GM13977 (cell line): ENCODE results near the gene ORC6.
"Not testable (repeated sequence)": the region's sequence is repeated elsewhere in the genome, so short reads cannot be mapped to it uniquely, and the experiment has no call there.

Experiments used
- DNase-seq: peaks from one replicate; pipeline ENCODE4 v3.0.0; 2012; ENCODE audit warnings: low spot score
- in situ Hi-C: fragments of 300-500 bp; cut with MboI; formaldehyde crosslinking; loops from one replicate; pipeline ENCODE4 v1.12.0; 2022; ENCODE audit warnings: low sequenced_read_pairs, low pct_unique_long_range_greater_than_20kb, mixed read lengths, inconsistent platforms; ENCODE audit not compliant: unreplicated experiment
- TF ChIP-seq, protein P1 (sequence below): IDR thresholded peaks from 2 replicates; pipeline ENCODE4 v1.5.1; 2012; ENCODE audit warnings: mild to moderate bottlenecking, control low read depth; ENCODE audit not compliant: insufficient read depth; ENCODE audit errors: extremely low read depth, missing control alignments

The ORC6 gene

DNA sequence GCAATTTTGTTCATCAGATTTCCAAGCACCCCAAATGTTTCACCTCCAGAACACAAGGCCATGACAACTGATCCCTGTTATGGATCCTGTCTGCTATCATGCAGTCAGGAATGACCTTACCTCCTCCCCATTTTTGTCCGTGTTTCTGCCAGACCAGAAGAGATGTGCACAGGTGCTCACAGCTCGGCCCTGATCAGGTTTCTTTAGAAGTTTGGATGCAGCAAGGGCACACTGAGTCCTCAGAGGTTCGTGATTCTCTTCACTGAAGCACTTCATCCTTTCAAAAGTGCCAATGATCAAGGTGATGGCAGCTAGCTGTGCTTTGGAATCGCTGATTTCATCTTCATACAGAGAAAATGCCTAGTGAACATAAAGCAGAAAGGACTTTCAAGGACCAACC lies 27.3 kb upstream of the ORC6 start:
- DNase-seq, result no peak
- in situ Hi-C loops, result no loop called here
- TF ChIP-seq, protein P1, sequence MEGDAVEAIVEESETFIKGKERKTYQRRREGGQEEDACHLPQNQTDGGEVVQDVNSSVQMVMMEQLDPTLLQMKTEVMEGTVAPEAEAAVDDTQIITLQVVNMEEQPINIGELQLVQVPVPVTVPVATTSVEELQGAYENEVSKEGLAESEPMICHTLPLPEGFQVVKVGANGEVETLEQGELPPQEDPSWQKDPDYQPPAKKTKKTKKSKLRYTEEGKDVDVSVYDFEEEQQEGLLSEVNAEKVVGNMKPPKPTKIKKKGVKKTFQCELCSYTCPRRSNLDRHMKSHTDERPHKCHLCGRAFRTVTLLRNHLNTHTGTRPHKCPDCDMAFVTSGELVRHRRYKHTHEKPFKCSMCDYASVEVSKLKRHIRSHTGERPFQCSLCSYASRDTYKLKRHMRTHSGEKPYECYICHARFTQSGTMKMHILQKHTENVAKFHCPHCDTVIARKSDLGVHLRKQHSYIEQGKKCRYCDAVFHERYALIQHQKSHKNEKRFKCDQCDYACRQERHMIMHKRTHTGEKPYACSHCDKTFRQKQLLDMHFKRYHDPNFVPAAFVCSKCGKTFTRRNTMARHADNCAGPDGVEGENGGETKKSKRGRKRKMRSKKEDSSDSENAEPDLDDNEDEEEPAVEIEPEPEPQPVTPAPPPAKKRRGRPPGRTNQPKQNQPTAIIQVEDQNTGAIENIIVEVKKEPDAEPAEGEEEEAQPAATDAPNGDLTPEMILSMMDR, result no peak

DNA sequence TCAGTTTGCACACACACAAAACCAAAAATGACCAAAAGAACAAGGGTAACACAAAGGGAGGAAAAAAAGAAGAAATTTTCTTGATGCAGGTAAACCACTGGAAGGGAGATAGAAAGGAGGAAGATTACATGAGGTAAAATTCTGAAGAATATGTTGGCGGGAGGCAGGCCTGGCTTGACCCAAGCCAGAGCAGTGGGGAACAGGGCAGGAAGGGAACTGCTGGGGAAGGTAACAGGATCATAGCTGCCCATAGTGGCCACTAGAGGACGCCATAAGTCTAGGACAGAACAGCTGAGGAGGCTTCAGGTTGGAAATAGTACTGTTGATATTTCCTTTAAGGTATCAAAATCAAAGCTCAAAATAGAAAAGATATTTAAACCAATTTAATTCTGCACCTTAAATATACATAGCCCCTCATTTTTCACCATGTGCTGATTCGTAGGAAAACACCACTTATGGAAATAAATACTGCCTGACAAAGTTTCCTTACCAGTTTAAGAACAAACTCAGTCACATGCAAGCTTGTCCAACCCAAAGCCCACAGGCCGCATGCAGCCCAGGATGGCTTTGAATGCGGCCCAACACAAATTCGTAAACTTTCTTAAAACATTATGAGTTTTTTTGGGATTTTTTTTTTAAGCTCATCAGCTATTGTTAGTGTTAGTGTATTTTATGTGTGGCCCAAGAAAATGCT lies 16.0 kb upstream of the ORC6 start:
- DNase-seq, result peak; percentile 47
- in situ Hi-C loops, result loop anchor here (10.0 kb wide), 1 partner anchor 261 kb away; no protein-coding TSS in a partner anchor
- TF ChIP-seq, protein P1, result peak; percentile 96

GRCh38 chr16:46677943-46678342 lies 11.5 kb upstream of the ORC6 start:
- not testable (repeated sequence) for DNase-seq
- in situ Hi-C loops, result loop anchor here (10.0 kb wide), 1 partner anchor 257 kb away; no protein-coding TSS in a partner anchor

- in situ Hi-C loops, DNase-seq: not testable (repeated sequence)
Measured at GRCh38 chr16:46681867-46682266, 7.6 kb upstream of the ORC6 start.

DNA sequence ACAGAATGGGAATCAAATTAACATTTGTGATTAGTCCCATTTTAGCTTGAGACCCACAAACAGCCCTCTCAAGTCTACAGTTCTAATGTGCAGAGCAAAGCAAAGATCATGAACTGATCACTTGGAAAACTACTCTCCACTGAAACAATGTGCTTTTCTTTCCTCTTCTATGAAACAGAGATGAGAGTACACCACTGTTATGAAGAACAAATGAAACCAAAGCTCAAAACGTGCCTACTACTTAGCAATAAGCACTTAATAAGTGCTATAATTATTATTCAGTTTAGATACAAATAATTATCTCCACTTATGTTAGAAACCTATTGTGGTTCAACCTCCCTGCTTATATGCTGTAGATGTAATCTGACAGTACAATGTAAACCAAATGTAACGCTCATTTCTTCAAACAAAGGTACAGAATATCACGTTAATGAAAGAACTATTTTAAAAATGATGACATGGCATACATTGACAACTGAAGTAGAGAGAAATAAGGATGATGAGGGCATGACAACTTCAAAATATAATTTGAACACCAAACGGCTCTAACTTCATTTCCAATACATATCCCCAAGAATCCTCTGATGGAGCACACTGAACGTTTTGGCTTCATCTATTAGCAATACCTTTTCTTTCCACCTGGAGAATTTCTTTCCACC lies 2.5 kb upstream of the ORC6 start:
- in situ Hi-C loops, result no loop called here
- TF ChIP-seq, protein P1, result no peak
- DNase-seq, result no peak

- in situ Hi-C loops, result no loop called here
- no peak for DNase-seq
- TF ChIP-seq, protein P1, result no peak
Measured at GRCh38 chr16:46687486-46687885, 2.0 kb upstream of the ORC6 start.

GRCh38 chr16:46688101-46688653 lies 1.3 kb upstream of the ORC6 start:
- no peak for DNase-seq
- in situ Hi-C loops, result no loop called here
- TF ChIP-seq, protein P1, result peak; percentile 45
